H9 (cell line): ENCODE results near the gene FAT4. TPM values are rescaled to one million over a fixed set of nuclear protein-coding genes. Genes with fewer than 3 reads are reported as not detected.

Experiments
- DNase-seq: peaks from one replicate; pipeline ENCODE4 v3.0.0-alpha.2; 2017
- H2AFZ ChIP-seq: one replicate; pipeline ENCODE4 v1.6.1; 2013; ENCODE audit warnings: mild to moderate bottlenecking, low read length, control low read depth, moderate library complexity
- H2AK5ac ChIP-seq: 2 replicates; pipeline ENCODE4 v1.6.1; 2013; ENCODE audit warnings: low read length, control low read depth, mixed read lengths; ENCODE audit not compliant: insufficient read length
- H2BK120ac ChIP-seq: one replicate; pipeline ENCODE4 v1.6.1; 2013; ENCODE audit warnings: low read depth, mild to moderate bottlenecking, low read length, control low read depth, inconsistent platforms; ENCODE audit not compliant: poor library complexity, severe bottlenecking
- H2BK12ac ChIP-seq: 2 replicates; pipeline ENCODE4 v1.6.1; 2013; ENCODE audit warnings: low read length, control low read depth, mixed read lengths, low read depth; ENCODE audit not compliant: insufficient read length
- H2BK15ac ChIP-seq: 2 replicates; pipeline ENCODE4 v1.6.1; 2013; ENCODE audit warnings: low read depth, low read length, control low read depth
- H2BK20ac ChIP-seq: one replicate; pipeline ENCODE4 v1.6.1; 2013; ENCODE audit warnings: low read depth, mild to moderate bottlenecking, low read length, control low read depth, inconsistent platforms; ENCODE audit not compliant: poor library complexity, severe bottlenecking
- H2BK5ac ChIP-seq: 2 replicates; pipeline ENCODE4 v1.6.1; 2013; ENCODE audit warnings: low read length, control low read depth, mixed read lengths; ENCODE audit not compliant: insufficient read length
- H3K14ac ChIP-seq: 2 replicates; pipeline ENCODE4 v1.6.1; 2013; ENCODE audit warnings: low read length, control low read depth; ENCODE audit not compliant: insufficient read depth
- H3K18ac ChIP-seq: 2 replicates; pipeline ENCODE4 v1.6.1; 2013; ENCODE audit warnings: low read depth, mild to moderate bottlenecking, mixed read lengths, low read length, control low read depth; ENCODE audit not compliant: insufficient read length
- H3K23ac ChIP-seq: 2 replicates; pipeline ENCODE4 v1.6.1; 2013; ENCODE audit warnings: low read length, control low read depth, mixed read lengths, low read depth; ENCODE audit not compliant: insufficient read length
- H3K23me2 ChIP-seq: 2 replicates; pipeline ENCODE4 v1.6.1; 2013; ENCODE audit warnings: low read depth, mild to moderate bottlenecking, mixed read lengths, low read length, control low read depth; ENCODE audit not compliant: insufficient read length, poor library complexity, severe bottlenecking
- H3K27ac ChIP-seq: 2 replicates; pipeline ENCODE4 v1.5.1; 2013; ENCODE audit warnings: low read length, control low read depth, mixed read lengths, low read depth; ENCODE audit not compliant: insufficient read length
- H3K27me3 ChIP-seq: 2 replicates; pipeline ENCODE4 v1.6.1; 2013; ENCODE audit warnings: low read length, control low read depth, inconsistent platforms; ENCODE audit not compliant: insufficient read depth
- H3K4ac ChIP-seq: 2 replicates; pipeline ENCODE4 v1.6.1; 2013; ENCODE audit warnings: low read depth, mild to moderate bottlenecking, control low read depth, inconsistent platforms, low read length, moderate library complexity
- H3K4me1 ChIP-seq: 2 replicates; pipeline ENCODE4 v1.6.1; 2013; ENCODE audit warnings: low read length, control low read depth, inconsistent platforms; ENCODE audit not compliant: insufficient read depth
- H3K4me2 ChIP-seq: 2 replicates; pipeline ENCODE4 v1.6.1; 2013; ENCODE audit warnings: low read length, control low read depth, mixed read lengths; ENCODE audit not compliant: insufficient read length, insufficient read depth
- H3K56ac ChIP-seq: 2 replicates; pipeline ENCODE4 v1.6.1; 2013; ENCODE audit warnings: low read depth, mild to moderate bottlenecking, mixed read lengths, low read length, control low read depth; ENCODE audit not compliant: insufficient read length
- H3K79me1 ChIP-seq: 2 replicates; pipeline ENCODE4 v1.6.1; 2013; ENCODE audit warnings: low read depth, mild to moderate bottlenecking, moderate library complexity, low read length, control low read depth, inconsistent platforms; ENCODE audit not compliant: insufficient read depth, poor library complexity, severe bottlenecking
- H3K79me2 ChIP-seq: 2 replicates; pipeline ENCODE4 v1.6.1; 2013; ENCODE audit warnings: low read length, control low read depth, inconsistent platforms; ENCODE audit not compliant: insufficient read depth
- H3K9ac ChIP-seq: 2 replicates; pipeline ENCODE4 v1.6.1; 2013; ENCODE audit warnings: low read length, control low read depth, mixed read lengths; ENCODE audit not compliant: insufficient read length; ENCODE audit errors: extremely low read depth
- H3K9me3 ChIP-seq: one replicate; pipeline ENCODE4 v1.6.1; 2013; ENCODE audit warnings: low read depth, low read length, inconsistent platforms; ENCODE audit not compliant: control insufficient read depth
- H3T11ph ChIP-seq: one replicate; pipeline ENCODE4 v1.6.1; 2013; ENCODE audit warnings: mild to moderate bottlenecking, low read length, control low read depth, inconsistent platforms
- H4K20me1 ChIP-seq: one replicate; pipeline ENCODE4 v1.6.1; 2013; ENCODE audit not compliant: control insufficient read depth, insufficient read length, insufficient read depth
- H4K5ac ChIP-seq: 2 replicates; pipeline ENCODE4 v1.6.1; 2013; ENCODE audit warnings: low read depth, mild to moderate bottlenecking, mixed read lengths, low read length, control low read depth; ENCODE audit not compliant: insufficient read length
- H4K8ac ChIP-seq: replicated peaks from 2 replicates; pipeline ENCODE4 v1.6.1; 2013; ENCODE audit warnings: low read length, control low read depth, mixed read lengths, low read depth; ENCODE audit not compliant: insufficient read length
- H4K91ac ChIP-seq: 2 replicates; pipeline ENCODE4 v1.6.1; 2013; ENCODE audit warnings: low read depth, mild to moderate bottlenecking, moderate library complexity, mixed read lengths, low read length, control low read depth; ENCODE audit not compliant: insufficient read length
- H3K27ac Mint-ChIP-seq, 3 experiments: 2 replicates in 2 of 3; 3 replicates in 1 of 3; pipeline ENCODE4 v1.8.0; 2020 to 2021; ENCODE audit warnings: mixed read lengths in 3 of 3, mild to moderate bottlenecking in 1 of 3, moderate library complexity in 1 of 3
- H3K27me3 Mint-ChIP-seq: 2 replicates; pipeline ENCODE4 v1.8.0; 2021; ENCODE audit warnings: low read depth, mild to moderate bottlenecking, moderate library complexity, mixed read lengths
- H3K36me3 Mint-ChIP-seq, 3 experiments: 2 replicates in 2 of 3; 3 replicates in 1 of 3; pipeline ENCODE4 v1.8.0; 2020 to 2021; ENCODE audit warnings: low read depth in 3 of 3, mixed read lengths in 3 of 3; ENCODE audit not compliant: insufficient read depth in 1 of 3
- H3K4me1 Mint-ChIP-seq, 2 experiments: 2 replicates each; pipeline ENCODE4 v1.8.0; 2020; ENCODE audit warnings: mixed read lengths in 2 of 2
- H3K4me3 Mint-ChIP-seq, 2 experiments: 2 replicates in 1 of 2; 3 replicates in 1 of 2; pipeline ENCODE4 v1.8.0; 2020 to 2021; ENCODE audit warnings: mild to moderate bottlenecking in 2 of 2, mixed read lengths in 2 of 2, moderate library complexity in 1 of 2
- H3K9me3 Mint-ChIP-seq, 2 experiments: 2 replicates in 1 of 2; 3 replicates in 1 of 2; pipeline ENCODE4 v1.8.0; 2020; ENCODE audit warnings: mild to moderate bottlenecking in 2 of 2, mixed read lengths in 2 of 2, moderate library complexity in 1 of 2
- CTCF ChIP-seq: fragments of 200-600 bp; sonication (generic); conservative IDR thresholded peaks from 3 replicates; pipeline ENCODE4 v1.8.0; 2021; ENCODE audit warnings: antibody characterized with exemption, mild to moderate bottlenecking
- WGBS: extraction: QIAGEN DNeasy Blood & Tissue Kit; methylation state at CpG from one replicate; pipeline ENCODE4 v1.1.7; 2013; ENCODE audit warnings: missing lambda C conversion rate, low lambda C conversion rate, mixed read lengths; ENCODE audit not compliant: insufficient read length; ENCODE audit errors: extremely low coverage; 5-methylcytosine and 5-hydroxymethylcytosine counted together
- total RNA-seq: library from RNA; stranded (reverse); gene quantifications from 2 replicates; pipeline ENCODE4 v1.2.1, GENCODE V29; 2021

Gene FAT4
- total RNA-seq, 1 experiment from 2014 or later = 6.9 TPM

- Histone ChIP-seq H3K4me2 (no peak overlapping the region), H3K14ac (no peak overlapping the region), H2BK15ac (no peak overlapping the region), H3K23me2 (no peaks in the 10 kb centered on the region), H3K27me3 (no peaks in the 10 kb centered on the region), H4K20me1 (no peaks in the 10 kb centered on the region), H3K9ac (no peak overlapping the region), H2BK20ac (no peak overlapping the region), H3K9me3 (no peaks in the 10 kb centered on the region), H3K23ac (no peak overlapping the region), H3K56ac (no peak overlapping the region), H3K4me1 (no peaks in the 10 kb centered on the region; the same call in 1 of the 2 replicates), H4K91ac (no peak overlapping the region), H2BK12ac (no peak overlapping the region), H3K27ac (no peak overlapping the region), H4K8ac (no peak overlapping the region), H4K5ac (no peak overlapping the region), H2AK5ac (no peak overlapping the region), H3K18ac (no peak overlapping the region), H2BK120ac (no peak overlapping the region), H2AFZ (no peak overlapping the region), H3K4ac (no peak overlapping the region), H2BK5ac (no peak overlapping the region), H3K79me2 (no peaks in the 10 kb centered on the region; the same call in 1 of the 2 replicates), H3T11ph (no peak overlapping the region), H3K79me1 (no peaks in the 10 kb centered on the region)
- H3K4me3 Mint-ChIP-seq = no peak overlapping the region
- no peaks in the 10 kb centered on the region for H3K36me3 Mint-ChIP-seq
- H3K27me3 Mint-ChIP-seq = no peaks in the 10 kb centered on the region
- no peaks in the 10 kb centered on the region for H3K9me3 Mint-ChIP-seq
- H3K4me1 Mint-ChIP-seq = peaks cover 16 to 31% of the 10 kb centered on the region in 2 experiments
- H3K27ac Mint-ChIP-seq = no peak overlapping the region
- TF ChIP-seq CTCF = no peak
- no CpG with 5 or more reads among the region's 2 CpGs for WGBS
- no peak for DNase-seq
These were observed 29.4 kb downstream of the FAT4 start for GRCh38 chr4:125344198-125344597.
